Endothelial cell of hepatic sinusoid (primary cell): ENCODE results near the gene MYO3B.

Source experiments
- in situ Hi-C: cut with HindIII; loops from 2 replicates; pipeline ENCODE4 v1.10.0; 2017; ENCODE audit warnings: low sequenced_read_pairs

The MYO3B gene

GRCh38 chr2:170455617-170456426 is 277.9 kb downstream of the MYO3B start:
- in situ Hi-C loops, result no loop called here

GRCh38 chr2:170456914-170457313 is 279.0 kb downstream of the MYO3B start:
- in situ Hi-C loops, result no loop called here

- in situ Hi-C loops, result no loop called here
These were observed 279.8 kb downstream of the MYO3B start for GRCh38 chr2:170457742-170458141.

GRCh38 chr2:170461889-170462288 is 283.9 kb downstream of the MYO3B start:
- in situ Hi-C loops, result no loop called here

GRCh38 chr2:170462433-170463205 is 284.7 kb downstream of the MYO3B start:
- in situ Hi-C loops, result no loop called here

- in situ Hi-C loops, result no loop called here
These were observed 285.2 kb downstream of the MYO3B start for GRCh38 chr2:170463206-170463537.

- in situ Hi-C loops, result no loop called here
These were observed 286.3 kb downstream of the MYO3B start for GRCh38 chr2:170464268-170464667.

- in situ Hi-C loops, result no loop called here
These were observed 287.3 kb downstream of the MYO3B start for GRCh38 chr2:170465241-170465640.

- in situ Hi-C loops, result no loop called here
These were observed 288.7 kb downstream of the MYO3B start for GRCh38 chr2:170466632-170467031.

GRCh38 chr2:170467568-170468422 is 289.8 kb downstream of the MYO3B start:
- in situ Hi-C loops, result no loop called here

- in situ Hi-C loops, result no loop called here
These were observed 290.6 kb downstream of the MYO3B start for GRCh38 chr2:170468557-170468956.

GRCh38 chr2:170472498-170472897 is 294.6 kb downstream of the MYO3B start:
- in situ Hi-C loops, result loop anchor here (5.0 kb wide), 1 partner anchor 65 kb away; no protein-coding TSS in a partner anchor

GRCh38 chr2:170475878-170476277 is 297.9 kb downstream of the MYO3B start:
- in situ Hi-C loops, result no loop called here

GRCh38 chr2:170477630-170478029 is 299.7 kb downstream of the MYO3B start:
- in situ Hi-C loops, result no loop called here

- in situ Hi-C loops, result no loop called here
These were observed 303.3 kb downstream of the MYO3B start for GRCh38 chr2:170481201-170481600.

GRCh38 chr2:170484552-170484951 is 306.6 kb downstream of the MYO3B start:
- in situ Hi-C loops, result no loop called here

GRCh38 chr2:170485254-170486026 is 307.5 kb downstream of the MYO3B start:
- in situ Hi-C loops, result no loop called here

GRCh38 chr2:170486730-170487129 is 308.8 kb downstream of the MYO3B start:
- in situ Hi-C loops, result no loop called here

GRCh38 chr2:170488807-170489206 is 310.9 kb downstream of the MYO3B start:
- in situ Hi-C loops, result no loop called here

GRCh38 chr2:170492010-170492409 is 314.1 kb downstream of the MYO3B start:
- in situ Hi-C loops, result no loop called here
